MM.1S (cell line): ENCODE results near the gene CETP.

ENCODE experiments used
- CTCF ChIP-seq: fragments of 300-600 bp; sonication (generic); IDR thresholded peaks from 2 replicates; pipeline ENCODE4 v1.5.1; 2016; ENCODE audit warnings: antibody characterized with exemption, low read length, mixed read lengths
- EZH2 ChIP-seq: fragments of 300-600 bp; sonication (generic); optimal IDR thresholded peaks from 2 replicates; pipeline ENCODE3; 2017; ENCODE audit warnings: low read depth, mild to moderate bottlenecking, antibody characterized with exemption, low read length, mixed read lengths
- EZH2phosphoT487 ChIP-seq: fragments of 300-600 bp; sonication (generic); IDR thresholded peaks from 2 replicates; pipeline ENCODE4 v1.6.1; 2018; ENCODE audit warnings: antibody characterized with exemption, low read length

GRCh38 chr16:57030346-57030902 is 68.7 kb downstream of the CETP start:
- TF ChIP-seq CTCF (no peak), EZH2phosphoT487 (no peak), EZH2 (no peak)
